Left renal pelvis (tissue), 4 donors: ENCODE results near the gene LSM5. TPM values are rescaled to one million over a fixed set of nuclear protein-coding genes. Genes with fewer than 3 reads are reported as not detected.

ENCODE experiments used
- DNase-seq, 4 donors: peaks; one replicate each; pipeline ENCODE4 v3.0.0-alpha.2; 2013; ENCODE audit warnings: low read depth in 4 of 4, low spot score in 3 of 4
- polyA plus RNA-seq, 4 donors: library from polyadenylated mRNA; unstranded; fragments of 120-200 nt; gene quantifications; one replicate each; pipeline ENCODE4 v1.2.1, GENCODE V29; 2013; ENCODE audit not compliant: insufficient read length in 4 of 4

The LSM5 gene
- 100 to 1,000 TPM in 1 of 4 donors, 10 to 100 TPM in 3; 80.6 to 110 (median 88.7) TPM for polyA plus RNA-seq

DNA sequence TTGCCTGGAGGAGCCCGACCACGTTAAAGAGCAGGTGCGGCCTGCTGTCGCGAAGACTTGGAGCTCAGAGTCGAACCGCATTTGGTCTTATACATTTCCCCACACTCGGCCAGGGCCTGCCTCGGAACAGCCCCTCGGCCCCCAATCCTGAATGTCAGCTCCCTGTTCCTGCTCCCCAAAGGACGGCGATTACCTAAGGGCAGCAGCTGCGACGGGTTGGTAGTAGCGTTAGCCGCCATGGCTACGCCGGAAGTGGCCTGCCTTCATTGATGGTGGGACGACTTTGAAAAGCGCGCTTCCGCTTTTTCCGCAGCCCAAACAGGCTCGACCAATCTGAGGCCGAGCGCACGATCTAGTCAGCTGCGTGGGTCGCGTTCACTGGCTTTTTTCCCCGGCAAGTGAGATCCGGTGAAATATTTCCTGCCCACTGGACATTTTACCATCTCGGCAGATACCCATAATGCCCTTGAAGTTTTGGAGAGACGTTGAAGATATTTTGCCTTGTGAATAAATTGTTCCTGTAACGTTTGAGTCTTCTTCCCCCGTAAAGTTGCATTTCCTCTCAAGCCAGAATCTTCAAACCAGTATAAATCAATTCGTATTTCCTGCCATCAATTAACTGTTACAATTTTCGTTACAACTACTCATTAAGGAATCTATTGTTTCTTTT is at the start of gene LSM5:
LSM5 (minus strand) TSS at position 254 of the 670 bp plus-strand sequence; CDS start at position 239, 15 bp downstream.
- DNase-seq, result peak; percentile 83 to 91 (median 86)

- no peak for DNase-seq
Observed at GRCh38 chr7:32539366-32539765, 49.2 kb upstream of the LSM5 start.

DNA sequence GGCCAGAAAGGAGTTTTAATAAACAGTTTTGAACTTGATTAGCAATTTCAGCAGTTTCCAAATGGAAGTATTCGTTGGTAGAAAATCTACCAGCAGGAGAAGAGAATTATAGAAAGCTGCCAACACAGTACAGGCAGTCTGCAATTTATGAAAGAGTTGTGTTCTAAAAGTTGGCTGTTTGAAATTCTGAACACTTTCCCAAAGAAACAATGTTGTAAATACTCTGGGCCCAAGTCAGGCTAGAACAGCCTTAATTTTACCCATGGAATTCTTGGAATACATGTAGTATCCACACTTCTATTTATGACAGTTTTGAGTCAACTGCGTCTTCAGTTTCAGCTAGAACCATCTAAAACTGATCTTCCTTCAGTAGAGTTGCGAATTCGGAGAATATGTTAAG is 47.6 kb upstream of the LSM5 start:
- no peak for DNase-seq

GRCh38 chr7:32536585-32536984 is 46.4 kb upstream of the LSM5 start:
- DNase-seq, result no peak

- DNase-seq, result no peak
Observed at GRCh38 chr7:32536016-32536415, 45.8 kb upstream of the LSM5 start.

DNA sequence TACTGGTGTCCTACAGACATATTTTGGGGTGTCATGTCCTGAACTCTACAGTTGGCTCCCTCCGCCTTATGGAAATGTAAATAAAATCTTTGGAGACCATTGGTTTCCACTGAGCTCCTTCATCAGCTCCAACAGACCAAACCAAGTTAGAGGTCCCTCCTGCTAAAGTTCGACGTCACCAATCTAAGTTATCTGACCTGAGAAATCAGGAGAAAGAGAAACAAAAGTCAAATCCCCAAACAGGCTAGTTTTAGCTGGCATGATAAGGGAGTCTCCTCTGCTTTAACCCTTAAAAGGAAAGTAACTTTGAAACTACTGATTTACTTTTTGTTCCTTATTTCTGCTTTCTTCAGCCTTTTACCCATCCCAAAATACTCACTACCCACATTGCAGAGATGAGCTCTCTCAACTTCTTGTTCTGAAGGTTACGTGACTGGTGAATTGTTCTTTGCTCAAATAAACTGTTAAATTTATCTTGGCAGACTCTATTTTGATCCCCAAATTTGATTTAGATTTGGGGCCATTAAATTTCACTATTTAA is 45.1 kb upstream of the LSM5 start:
- DNase-seq, result no peak

DNA sequence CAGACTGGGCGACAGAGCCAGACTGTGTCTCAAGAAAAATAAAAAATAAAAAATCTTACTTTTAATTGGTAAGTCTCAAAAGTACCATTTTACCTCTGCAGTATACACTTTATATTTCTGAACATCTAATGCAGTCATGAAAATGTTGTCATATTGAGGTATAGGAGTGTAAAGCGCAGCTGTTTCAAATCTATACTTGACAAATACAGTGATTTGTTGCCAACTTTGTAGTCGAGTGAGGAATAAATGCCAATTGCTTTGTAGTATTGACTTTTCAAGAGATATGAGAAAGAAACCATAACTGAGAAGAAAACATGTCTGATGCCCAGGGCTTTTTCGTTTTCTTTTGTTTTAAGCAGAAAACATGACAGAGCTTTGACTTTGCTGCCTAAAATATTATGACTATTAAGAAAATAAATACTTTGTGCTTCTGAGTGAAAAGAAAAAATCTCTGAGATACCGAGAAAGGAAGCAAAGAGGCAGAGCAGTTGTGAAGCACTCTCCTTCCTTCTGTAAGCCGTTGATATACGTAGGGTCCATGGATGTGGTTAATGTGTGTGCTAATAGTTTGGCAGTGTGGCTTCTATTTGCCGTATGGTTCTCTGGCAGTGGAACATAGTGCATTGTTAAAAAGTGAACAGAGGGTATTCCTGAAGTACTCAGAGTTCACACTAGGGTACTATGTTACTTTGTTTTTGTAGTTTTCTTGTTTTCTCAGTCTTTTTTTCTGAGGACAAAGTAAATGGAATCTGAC is 43.3 kb upstream of the LSM5 start:
- no peak for DNase-seq

- no peak for DNase-seq
Observed at GRCh38 chr7:32532716-32533115, 42.5 kb upstream of the LSM5 start.

DNA sequence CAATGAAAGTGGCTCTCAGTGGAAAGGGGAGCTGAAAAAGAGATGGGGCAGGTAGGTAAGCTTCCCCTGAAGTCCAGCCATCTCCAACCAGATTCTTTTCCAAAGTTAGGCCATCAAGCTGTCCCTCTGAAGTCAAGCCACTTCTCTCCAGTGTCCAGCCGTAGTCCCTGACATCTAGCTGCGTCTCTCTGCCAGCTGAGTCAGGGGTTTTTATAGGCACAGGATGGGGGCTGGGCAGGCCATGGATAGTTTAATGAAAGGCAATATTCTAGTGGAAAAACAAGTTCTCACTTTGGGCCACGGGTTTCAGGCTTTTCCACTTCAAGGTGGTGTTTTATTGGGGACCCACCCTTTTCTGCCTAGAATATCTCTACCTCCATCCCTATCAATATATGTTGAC is 41.9 kb upstream of the LSM5 start:
- no peak for DNase-seq

DNA sequence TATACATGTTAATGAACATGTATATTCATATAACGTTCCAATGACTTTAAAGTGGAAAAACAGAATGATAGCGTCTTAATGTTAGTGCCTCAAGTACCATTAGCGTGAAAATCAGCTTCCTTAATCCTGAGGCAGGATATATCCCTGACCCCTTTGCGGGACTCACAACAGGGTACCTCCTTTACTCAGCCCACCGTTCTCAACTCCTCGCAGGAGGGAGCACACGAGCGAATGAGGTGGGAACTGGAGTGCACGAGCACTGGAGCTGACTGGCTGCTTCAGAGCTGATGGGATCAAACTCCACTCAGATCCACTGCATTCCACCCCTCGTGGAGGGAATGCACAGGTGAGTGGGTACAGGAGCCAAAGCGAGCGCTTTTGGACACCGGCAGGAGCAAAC is 41.2 kb upstream of the LSM5 start:
- DNase-seq, result no peak

GRCh38 chr7:32525839-32526238 is 35.7 kb upstream of the LSM5 start:
- DNase-seq, result no peak

DNA sequence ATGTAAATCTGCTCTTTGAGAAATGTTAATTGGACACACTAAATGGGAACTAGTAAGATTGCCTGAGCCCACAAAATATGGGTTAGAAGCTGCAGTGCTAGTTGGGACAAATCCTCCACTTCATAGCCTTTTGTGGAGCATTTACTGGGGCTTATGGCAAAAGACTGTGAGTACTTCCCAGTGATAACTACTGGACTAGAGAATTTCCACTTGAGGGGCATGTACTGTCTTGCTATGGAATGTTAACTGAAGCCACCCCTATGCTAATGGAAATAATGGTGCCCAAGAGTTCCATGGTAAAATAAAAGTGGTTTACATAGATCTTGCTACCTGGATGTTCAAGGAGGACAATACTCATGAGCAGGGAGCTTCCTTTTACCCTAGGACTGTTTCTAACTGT is 34.5 kb upstream of the LSM5 start:
- DNase-seq, result no peak

- DNase-seq, result no peak
Observed at GRCh38 chr7:32522746-32523530, 32.8 kb upstream of the LSM5 start.

- DNase-seq, result no peak
Observed at GRCh38 chr7:32519763-32520162, 29.6 kb upstream of the LSM5 start.

DNA sequence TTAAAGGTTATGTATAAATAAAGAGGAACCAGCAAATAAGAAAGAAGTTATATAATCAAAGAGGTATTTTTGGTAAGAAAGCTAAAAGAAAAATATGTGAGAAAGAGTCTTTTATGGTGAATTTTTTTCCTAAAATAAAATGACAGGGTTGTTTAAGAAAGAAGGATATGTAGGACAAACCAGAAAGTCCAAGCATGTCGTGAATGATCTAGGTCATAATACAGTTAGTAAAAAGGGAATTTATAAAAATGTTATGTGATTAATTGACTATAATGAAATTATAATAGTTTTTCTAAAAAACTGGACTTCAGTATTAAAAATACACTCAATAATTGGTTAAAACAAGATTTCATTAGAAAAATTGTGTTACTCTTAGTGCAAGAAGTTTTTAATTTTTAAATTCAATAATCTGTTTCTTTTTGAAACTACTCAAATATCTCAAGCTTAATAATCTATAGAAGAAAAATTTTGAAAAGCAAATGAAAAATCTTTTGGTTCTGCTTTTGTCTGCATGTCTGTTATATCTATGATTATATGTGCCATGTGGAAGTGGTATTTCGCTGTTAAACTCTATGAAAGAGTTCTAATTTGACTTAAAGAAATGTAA is 28.5 kb upstream of the LSM5 start:
- no peak for DNase-seq

DNA sequence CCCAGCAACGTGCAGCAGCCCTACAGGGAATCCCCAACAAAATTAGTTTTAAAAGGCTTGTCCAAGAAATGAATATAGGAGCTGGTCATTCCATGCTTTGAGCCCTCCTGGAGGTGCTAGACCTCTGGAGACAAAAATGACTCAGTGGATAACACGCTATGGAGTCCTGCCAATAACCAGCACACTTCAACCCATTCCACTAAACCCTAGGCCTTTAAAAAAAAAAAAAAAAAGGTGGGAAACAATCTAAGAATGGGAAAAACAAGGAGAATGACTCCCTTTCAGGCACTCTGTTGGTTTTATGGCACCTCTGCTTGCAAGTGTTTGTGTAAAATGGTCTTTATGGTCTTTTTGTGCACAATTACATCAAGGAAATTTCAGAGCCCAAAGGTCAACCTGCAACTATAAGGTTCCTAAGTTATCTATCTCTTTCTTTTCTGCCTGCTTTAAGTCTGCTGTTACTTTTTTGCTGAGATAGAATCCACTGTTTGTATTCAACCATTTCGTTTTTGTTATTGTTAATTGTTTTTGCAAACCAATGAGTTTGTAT is 26.4 kb upstream of the LSM5 start:
- DNase-seq, result no peak

GRCh38 chr7:32515890-32516550 is 25.8 kb upstream of the LSM5 start:
- DNase-seq, result no peak

DNA sequence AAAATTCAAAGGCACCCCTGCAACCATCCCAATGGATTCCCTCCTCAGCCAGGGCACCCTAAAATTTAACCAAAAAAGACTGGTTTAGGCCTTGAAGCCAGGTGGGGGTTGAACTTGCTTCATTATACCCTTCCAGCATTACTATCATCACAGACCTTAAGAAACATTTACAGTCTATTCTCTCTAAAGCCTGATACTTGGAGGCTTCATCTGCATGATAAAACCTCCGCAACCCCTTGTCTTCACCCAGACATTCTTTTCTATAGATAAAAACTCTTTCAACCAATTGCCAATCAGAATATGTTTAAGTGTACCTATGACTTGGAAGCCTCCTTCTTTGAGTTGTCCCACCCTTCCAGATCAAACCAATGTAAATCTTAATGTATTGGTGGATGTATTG is 23.0 kb upstream of the LSM5 start:
- DNase-seq, result no peak

DNA sequence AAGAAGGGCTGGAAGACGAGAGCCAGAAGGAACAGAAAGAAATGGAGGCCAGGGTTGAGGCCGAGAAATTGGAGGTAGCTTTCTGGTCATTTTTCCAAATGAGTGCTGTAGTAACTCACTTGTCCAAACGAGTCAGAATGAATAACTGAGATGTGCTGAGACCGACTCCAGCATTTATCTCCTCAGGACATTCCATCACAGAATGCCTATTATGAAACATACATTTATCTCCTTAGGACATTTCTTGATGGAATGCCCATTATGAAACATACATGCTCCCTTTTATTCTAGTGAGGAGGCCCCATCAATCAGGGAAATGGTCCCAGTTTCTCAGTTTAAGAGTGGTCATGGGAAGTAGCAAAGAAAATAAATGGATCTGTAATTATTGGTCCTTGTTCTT is 21.6 kb upstream of the LSM5 start:
- no peak for DNase-seq

GRCh38 chr7:32507414-32507813 is 17.2 kb upstream of the LSM5 start:
- DNase-seq, result no peak
